NOMO-1 (cell line): ENCODE measurements around the gene ANTXRL.
"Not testable (repeated sequence)": the region's sequence is repeated elsewhere in the genome, so short reads cannot be mapped to it uniquely, and the experiment has no call there.

ENCODE experiments used
- DNase-seq, 2 experiments: peaks; one replicate each; lab custom pipeline; 2025; ENCODE audit not compliant: unreplicated experiment in 2 of 2; lab: John Stamatoyannopoulos, UW

ANTXRL gene

DNA sequence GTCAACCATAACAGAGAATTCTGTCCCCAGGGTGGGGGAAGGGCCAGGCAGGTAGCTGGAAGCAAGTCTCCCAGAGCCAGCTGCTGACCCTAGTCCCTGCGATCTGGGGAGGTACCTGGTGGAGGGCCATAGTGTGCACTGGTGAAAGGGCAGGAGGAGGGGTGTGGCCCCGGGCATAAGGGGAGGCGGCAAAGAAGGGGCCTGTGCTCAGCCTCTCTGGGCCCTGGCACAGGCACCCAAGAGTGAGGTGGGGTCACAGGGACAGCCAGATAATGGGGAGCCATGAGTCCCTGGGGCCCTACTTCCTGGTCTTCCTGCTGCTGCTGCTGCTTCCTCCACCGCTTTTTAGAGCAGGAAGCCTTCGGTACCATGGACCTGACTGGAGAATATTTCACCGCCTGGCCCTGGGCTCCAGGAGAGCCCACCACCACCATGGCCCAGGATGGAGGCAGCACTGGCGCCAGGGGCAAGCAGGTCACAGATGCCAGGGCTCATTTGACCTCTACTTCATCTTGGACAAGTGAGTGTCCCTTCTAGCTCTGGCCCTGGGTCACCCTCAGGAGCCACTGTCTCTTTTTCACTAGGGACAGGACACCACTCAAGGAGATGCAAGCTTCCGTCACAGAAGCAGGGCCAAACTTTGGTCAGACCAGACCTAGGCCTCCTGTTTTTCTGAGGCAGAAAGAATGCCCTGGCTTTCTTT, at the start of gene ANTXRL:
ANTXRL (plus strand) TSS at position 7 of the 703 bp plus-strand sequence; CDS start at position 273, 266 bp downstream.
- DNase-seq, result no peak

DNA sequence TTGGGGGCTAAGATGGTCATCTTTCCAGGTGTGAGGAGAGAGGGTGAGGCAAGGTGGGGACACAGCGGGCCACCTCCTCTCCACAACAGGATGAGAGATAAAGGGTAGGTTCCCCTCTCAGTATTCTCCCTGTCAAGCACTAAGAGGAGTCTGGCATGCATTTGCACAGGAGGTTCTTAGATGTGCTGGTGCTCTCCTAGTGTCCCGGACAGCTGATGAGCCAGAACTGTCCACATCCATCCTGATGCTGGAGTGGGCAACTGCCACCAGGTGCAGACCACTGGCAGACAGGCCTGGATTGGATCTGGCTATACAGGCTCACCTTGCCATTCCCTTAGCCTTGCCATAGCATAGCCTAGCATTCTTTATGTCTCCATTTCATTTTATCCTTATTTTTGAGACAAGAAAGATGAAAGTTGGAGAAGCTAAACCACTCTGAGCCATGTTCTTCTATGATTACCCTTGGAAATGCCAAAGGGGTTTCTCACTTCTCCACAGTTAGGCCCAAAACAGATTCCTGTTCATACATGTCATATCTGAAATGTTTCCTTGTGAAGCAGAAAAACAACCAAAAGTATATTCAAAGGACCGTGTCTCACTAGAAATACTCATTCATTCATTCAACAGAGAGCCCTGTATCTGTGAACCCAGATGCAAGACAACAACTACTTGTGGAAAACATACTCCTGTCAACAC, 48.8 kb upstream of the ANTXRL start:
- no peak for DNase-seq

GRCh38 chr10:46239247-46239646, 47.5 kb upstream of the ANTXRL start:
- peak in 1 of 2 experiments; percentile 2 for DNase-seq

- no peak for DNase-seq
Measured at GRCh38 chr10:46239993-46240683, 46.7 kb upstream of the ANTXRL start.

DNA sequence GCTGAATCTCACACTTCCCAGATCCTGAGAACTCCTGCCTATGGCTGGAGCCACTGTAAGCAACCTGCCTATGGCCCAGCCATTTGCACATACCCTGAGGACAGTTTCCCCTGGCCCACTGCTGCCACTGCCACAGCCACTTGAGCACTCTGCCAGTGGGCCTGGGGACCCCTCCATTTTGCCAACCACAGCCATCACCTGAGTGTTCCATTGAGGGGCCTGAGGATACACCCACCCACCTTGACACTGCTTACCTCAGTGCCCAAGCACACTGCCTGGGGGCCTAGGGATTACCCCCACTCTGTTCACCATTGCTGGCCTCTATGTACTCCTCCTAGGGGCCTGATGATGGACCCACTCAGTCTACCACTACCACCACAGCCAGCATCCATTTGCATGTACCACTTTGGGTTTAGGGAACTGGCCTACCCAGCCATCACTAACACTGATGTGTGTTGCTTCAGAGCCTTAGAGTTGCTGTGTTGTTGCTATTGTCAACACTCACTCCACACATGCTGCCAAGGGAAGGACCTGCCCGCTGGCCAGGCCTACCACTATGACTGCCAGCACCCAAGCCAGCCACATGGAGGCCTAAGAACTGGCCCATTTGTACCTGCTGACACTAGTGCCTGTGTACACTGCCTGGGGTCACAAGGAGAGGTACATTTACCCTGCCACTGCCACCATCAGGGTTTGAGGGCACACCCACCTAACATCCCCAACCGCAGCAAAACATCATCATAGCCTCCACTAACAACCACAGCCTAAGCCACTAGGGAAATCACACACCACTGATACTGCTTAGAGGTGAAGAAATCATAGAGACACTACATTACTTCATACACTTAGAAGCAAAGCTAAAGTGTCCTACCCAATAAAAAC, 45.9 kb upstream of the ANTXRL start:
- no peak for DNase-seq

GRCh38 chr10:46245381-46245900, 41.4 kb upstream of the ANTXRL start:
- DNase-seq, result no peak

DNA sequence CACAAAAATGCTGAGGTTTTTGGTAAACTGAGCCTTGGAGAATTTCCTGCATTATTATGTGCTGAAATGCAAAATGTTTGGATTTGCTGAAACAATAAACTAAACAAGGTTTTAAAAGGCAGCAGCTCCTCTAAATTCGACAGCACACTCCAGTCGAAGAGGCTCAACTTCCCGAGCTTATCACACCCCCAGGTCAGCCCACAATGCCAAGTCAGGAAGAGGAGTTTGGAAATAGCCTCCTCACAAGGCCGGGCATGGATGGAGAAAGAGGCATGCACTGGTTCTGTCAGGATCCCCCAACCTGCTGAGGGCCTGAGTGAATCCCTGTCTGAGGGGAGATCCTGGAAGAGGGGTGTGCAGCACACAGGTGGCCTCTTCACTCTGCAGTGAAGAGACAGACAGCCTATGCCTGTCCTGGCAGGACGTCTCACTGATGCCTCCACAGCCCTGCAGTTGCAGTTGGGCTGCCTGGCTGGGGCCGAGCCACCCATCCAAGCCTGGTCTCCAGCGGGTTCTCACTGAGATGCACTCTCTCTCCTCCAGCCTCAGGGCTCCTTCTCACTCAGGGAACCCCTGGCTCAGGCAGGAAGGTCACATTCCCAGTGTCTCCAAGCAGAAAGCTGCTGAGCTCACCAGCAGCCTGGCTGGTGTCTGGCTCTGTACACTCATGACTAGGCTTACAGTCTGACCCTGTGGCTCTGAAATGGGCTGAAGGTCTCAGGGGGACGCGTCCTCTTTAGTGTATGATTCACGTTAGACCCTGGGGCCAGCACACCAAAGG, 40.2 kb upstream of the ANTXRL start:
- DNase-seq, result not testable (repeated sequence)

GRCh38 chr10:46247181-46247475, 39.7 kb upstream of the ANTXRL start:
- no peak for DNase-seq

DNA sequence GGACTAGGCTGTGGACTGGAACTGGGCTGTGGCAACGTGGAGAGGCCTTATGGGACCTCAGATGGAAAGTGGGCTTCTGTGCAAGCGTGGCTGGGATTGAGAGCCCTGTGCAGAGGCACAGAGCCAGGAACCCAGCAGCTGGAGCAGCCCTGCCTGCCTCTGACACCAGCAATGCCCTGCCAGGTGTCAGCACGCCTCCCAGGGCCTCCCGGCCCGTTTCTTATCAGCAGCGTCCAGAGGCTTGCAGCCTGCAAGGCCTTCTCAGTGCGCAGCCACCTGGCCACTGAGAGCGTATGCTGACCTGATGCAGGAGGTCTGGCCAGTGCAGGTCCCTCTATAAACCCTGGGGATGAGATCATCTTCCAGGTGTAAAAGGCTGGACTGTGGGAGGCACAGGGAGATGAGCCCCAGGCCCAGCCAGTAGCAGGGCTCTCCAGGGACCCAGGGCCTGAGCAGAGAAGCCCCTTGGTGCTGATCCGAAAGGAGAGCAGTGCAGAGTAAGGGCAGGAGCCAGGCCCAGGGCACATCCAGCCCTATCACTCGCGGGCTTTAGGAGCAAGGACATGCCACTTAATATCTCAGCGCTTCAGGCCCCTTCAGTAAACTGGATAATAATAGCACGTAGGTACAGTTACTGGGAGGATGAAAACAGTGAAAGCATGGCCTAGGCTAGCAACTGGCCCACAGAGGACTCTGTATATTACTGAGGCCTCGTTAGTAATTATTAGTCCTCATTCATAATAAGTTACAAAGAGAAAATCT, 38.8 kb upstream of the ANTXRL start:
- DNase-seq, result no peak

- no peak for DNase-seq
Measured at GRCh38 chr10:46248651-46249146, 38.1 kb upstream of the ANTXRL start.

DNA sequence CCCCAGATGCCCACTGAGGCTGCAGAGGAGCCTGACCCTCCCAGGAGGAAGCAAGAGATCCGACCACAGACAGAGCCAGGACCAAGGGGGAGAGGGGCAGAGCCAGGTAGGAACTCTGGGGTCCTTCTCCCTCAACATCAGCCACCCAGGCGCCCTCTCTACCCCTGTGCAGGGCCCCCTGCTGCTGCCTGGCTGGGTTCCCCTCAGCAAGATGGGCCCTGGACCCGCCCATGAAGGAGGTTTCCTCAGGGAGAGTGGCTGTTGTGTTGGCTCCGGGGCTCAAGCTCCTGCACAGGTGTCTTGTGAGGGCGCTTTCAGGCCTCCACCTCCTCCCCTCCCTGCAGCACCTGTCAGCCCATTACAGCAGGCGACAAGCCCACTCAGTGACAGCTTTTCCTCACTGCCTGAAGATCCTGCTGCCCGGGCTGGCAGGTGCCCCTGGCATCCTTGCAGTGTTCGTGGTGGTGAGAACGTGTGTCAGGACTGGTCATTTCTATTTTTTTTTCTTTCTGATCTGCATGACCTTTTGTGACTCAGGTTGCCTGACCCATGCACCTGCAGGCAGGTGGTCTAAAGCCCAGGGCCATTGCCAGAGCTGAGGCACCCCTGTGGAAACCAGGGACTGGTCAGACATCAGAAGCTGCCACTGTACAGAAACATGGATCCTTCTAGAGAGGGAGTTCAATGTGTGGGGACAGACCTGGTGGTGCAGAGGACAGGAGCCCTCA, 37.0 kb upstream of the ANTXRL start:
- not testable (repeated sequence) for DNase-seq

DNA sequence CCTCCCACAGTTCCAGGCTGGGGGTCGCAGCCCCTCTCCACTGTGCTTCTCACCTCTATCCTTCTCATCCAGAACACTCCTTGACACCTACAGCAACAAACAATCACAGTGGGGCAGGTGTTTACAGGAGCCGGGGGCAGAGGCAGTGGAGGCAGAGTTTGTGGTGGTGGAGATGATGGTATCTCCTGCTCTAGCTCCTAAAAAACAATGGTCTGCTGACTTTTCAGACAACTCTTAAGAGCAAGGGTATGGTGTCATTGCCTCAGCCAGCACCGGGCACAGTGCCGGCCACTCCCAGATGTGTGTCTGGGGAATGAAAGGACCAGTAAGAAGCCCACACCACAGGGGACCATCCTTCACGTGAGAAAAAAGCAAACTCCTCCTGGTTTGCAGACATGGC, 36.3 kb upstream of the ANTXRL start:
- no peak for DNase-seq

- DNase-seq, result no peak
Measured at GRCh38 chr10:46250898-46251856, 35.6 kb upstream of the ANTXRL start.

DNA sequence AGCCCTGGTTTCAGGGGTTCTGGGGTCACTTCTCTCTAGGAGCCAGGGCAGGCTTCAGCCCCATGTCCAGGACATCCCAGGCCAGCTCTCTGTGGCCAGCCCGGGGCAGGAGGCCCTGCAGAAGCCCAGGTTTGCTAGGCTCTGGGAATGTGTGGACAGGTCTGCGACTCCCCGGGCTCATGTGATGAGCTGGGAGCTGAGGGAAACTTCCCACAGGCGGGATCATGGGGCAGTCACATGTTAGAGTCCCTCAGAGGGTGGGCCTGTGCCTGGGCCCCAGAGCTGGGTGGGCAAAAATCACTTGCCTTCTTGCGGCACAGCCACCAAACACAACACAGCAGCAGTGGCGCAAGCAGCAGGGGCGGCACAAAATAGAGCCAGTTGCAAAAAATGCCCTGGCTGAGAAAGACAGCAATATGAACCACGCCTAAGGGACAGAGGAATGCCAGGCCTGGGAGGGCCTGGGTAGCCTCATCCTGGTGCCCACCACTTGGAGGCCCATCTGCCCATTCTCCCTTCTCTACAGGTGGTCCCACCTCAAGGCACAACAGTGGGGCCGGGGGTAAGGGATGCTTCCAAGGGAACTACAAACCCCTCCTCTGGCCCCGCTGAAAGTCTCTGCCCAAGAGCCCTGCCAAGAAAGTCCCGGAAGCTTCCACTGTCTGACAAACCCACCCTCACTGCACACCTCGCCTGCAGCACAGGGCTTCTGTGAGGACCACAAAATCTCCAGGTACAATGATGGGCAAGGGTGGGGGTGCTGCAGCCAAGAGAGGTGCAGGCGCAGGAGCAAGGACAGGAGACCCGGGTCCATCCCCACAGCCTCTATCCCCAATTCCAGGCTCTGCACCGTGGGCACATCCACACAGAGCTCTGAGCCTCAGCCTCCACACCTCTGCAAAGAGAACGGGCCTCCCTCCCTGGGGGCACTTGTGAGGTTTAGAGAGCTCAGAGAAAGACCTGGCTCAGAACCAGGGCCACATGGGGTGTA, 34.6 kb upstream of the ANTXRL start:
- no peak for DNase-seq

GRCh38 chr10:46253076-46254006, 33.5 kb upstream of the ANTXRL start:
- DNase-seq, result no peak
